HEK293 (cell line): Measurements from ENCODE around the gene SMAGP.

Experiments used
- EGR2 ChIP-seq: fragments of 450-650 bp; formaldehyde crosslinking; IDR thresholded peaks from 2 replicates; pipeline ENCODE4 v1.5.1; 2016; ENCODE audit warnings: low read depth, missing biosample characterization, missing genetic modification characterization
- GLIS2 ChIP-seq: fragments of 450-650 bp; formaldehyde crosslinking; IDR thresholded peaks from 2 replicates; pipeline ENCODE4 v1.5.1; 2016; ENCODE audit warnings: missing biosample characterization, missing genetic modification characterization
- KLF1 ChIP-seq: fragments of 450-650 bp; formaldehyde crosslinking; IDR thresholded peaks from 2 replicates; pipeline ENCODE4 v1.5.1; 2016; ENCODE audit warnings: missing biosample characterization, missing genetic modification characterization
- KLF7 ChIP-seq: fragments of 450-650 bp; formaldehyde crosslinking; IDR thresholded peaks from 2 replicates; pipeline ENCODE4 v1.5.1; 2016; ENCODE audit warnings: missing biosample characterization, missing genetic modification characterization, borderline replicate concordance
- KLF9 ChIP-seq: fragments of 450-650 bp; formaldehyde crosslinking; IDR thresholded peaks from 2 replicates; pipeline ENCODE4 v1.5.1; 2016; ENCODE audit warnings: missing biosample characterization, missing genetic modification characterization, low read depth
- OSR2 ChIP-seq: fragments of 450-650 bp; formaldehyde crosslinking; IDR thresholded peaks from 2 replicates; pipeline ENCODE4 v1.5.1; 2016; ENCODE audit warnings: missing biosample characterization, missing genetic modification characterization
- PRDM1 ChIP-seq: fragments of 450-650 bp; formaldehyde crosslinking; IDR thresholded peaks from 2 replicates; pipeline ENCODE4; 2016; ENCODE audit warnings: missing biosample characterization, missing genetic modification characterization
- TCF7L2 ChIP-seq: IDR thresholded peaks from 2 replicates; pipeline ENCODE4 v1.6.1; 2011; ENCODE audit warnings: low read depth, mild to moderate bottlenecking, inconsistent platforms, low read length, moderate library complexity, borderline replicate concordance
- ZBTB8A ChIP-seq: fragments of 450-650 bp; formaldehyde crosslinking; IDR thresholded peaks from 2 replicates; pipeline ENCODE4 v1.5.1; 2016; ENCODE audit warnings: missing biosample characterization, missing genetic modification characterization
- ZFHX2 ChIP-seq: fragments of 450-650 bp; formaldehyde crosslinking; conservative IDR thresholded peaks from 2 replicates; pipeline ENCODE4 v1.5.1; 2016; ENCODE audit warnings: missing biosample characterization, missing genetic modification characterization
- ZFP3 ChIP-seq: fragments of 450-650 bp; formaldehyde crosslinking; IDR thresholded peaks from 2 replicates; pipeline ENCODE4 v1.5.1; 2016; ENCODE audit warnings: low read depth, missing biosample characterization, missing genetic modification characterization
- ZNF10 ChIP-seq: fragments of 450-650 bp; formaldehyde crosslinking; IDR thresholded peaks from 2 replicates; pipeline ENCODE4 v1.5.1; 2017; ENCODE audit warnings: missing biosample characterization, missing genetic modification characterization
- ZNF146 ChIP-seq: fragments of 450-650 bp; formaldehyde crosslinking; IDR thresholded peaks from 2 replicates; pipeline ENCODE4 v1.5.1; 2016; ENCODE audit warnings: missing biosample characterization, missing genetic modification characterization
- ZNF18 ChIP-seq: fragments of 450-650 bp; formaldehyde crosslinking; IDR thresholded peaks from 2 replicates; pipeline ENCODE4 v1.5.1; 2016; ENCODE audit warnings: missing biosample characterization, missing genetic modification characterization
- ZNF341 ChIP-seq: fragments of 450-650 bp; formaldehyde crosslinking; IDR thresholded peaks from 2 replicates; pipeline ENCODE4; 2016; ENCODE audit warnings: low read depth, missing biosample characterization, missing genetic modification characterization
- ZNF394 ChIP-seq: fragments of 450-650 bp; formaldehyde crosslinking; IDR thresholded peaks from 2 replicates; pipeline ENCODE4 v1.5.1; 2016; ENCODE audit warnings: missing biosample characterization, missing genetic modification characterization, mild to moderate bottlenecking, moderate library complexity, borderline replicate concordance
- ZNF404 ChIP-seq: fragments of 450-650 bp; formaldehyde crosslinking; IDR thresholded peaks from 2 replicates; pipeline ENCODE4 v1.5.1; 2017; ENCODE audit warnings: missing biosample characterization, missing genetic modification characterization
- ZNF510 ChIP-seq: fragments of 450-650 bp; formaldehyde crosslinking; IDR thresholded peaks from 2 replicates; pipeline ENCODE4 v1.5.1; 2018; ENCODE audit warnings: mild to moderate bottlenecking, missing genetic modification characterization, missing biosample characterization; ENCODE audit not compliant: insufficient replicate concordance
- ZNF600 ChIP-seq: fragments of 450-650 bp; formaldehyde crosslinking; IDR thresholded peaks from 2 replicates; pipeline ENCODE4 v1.5.1; 2016; ENCODE audit warnings: missing biosample characterization, missing genetic modification characterization
- ZNF777 ChIP-seq: fragments of 450-650 bp; formaldehyde crosslinking; IDR thresholded peaks from 2 replicates; pipeline ENCODE4 v1.5.1; 2017; ENCODE audit warnings: missing biosample characterization, missing genetic modification characterization, borderline replicate concordance
- ZSCAN30 ChIP-seq: fragments of 450-650 bp; IDR thresholded peaks from 2 replicates; pipeline ENCODE4 v1.5.1; 2018; ENCODE audit warnings: missing biosample characterization, mild to moderate bottlenecking, missing genetic modification characterization, moderate library complexity
- ZSCAN5A ChIP-seq: fragments of 450-650 bp; formaldehyde crosslinking; IDR thresholded peaks from 2 replicates; pipeline ENCODE4 v1.5.1; 2016; ENCODE audit warnings: missing biosample characterization, missing genetic modification characterization
- TF ChIP-seq, protein P1 (sequence below): fragments of 450-650 bp; formaldehyde crosslinking; IDR thresholded peaks from 2 replicates; pipeline ENCODE4 v1.5.1; 2016; ENCODE audit warnings: missing biosample characterization, missing genetic modification characterization
- TF ChIP-seq, protein P2 (sequence below): fragments of 450-650 bp; formaldehyde crosslinking; IDR thresholded peaks from 2 replicates; pipeline ENCODE4 v1.5.1; 2016; ENCODE audit warnings: missing biosample characterization, missing genetic modification characterization
- TF ChIP-seq, protein P3 (sequence below): fragments of 450-650 bp; formaldehyde crosslinking; IDR thresholded peaks from 2 replicates; pipeline ENCODE4 v1.5.1; 2017; ENCODE audit warnings: missing biosample characterization, missing genetic modification characterization
- TF ChIP-seq, protein P4 (sequence below): fragments of 450-650 bp; formaldehyde crosslinking; IDR thresholded peaks from 2 replicates; pipeline ENCODE4 v1.5.1; 2016; ENCODE audit warnings: missing biosample characterization, missing genetic modification characterization
- TF ChIP-seq, protein P5 (sequence below): fragments of 450-650 bp; formaldehyde crosslinking; IDR thresholded peaks from 2 replicates; pipeline ENCODE4 v1.5.1; 2017; ENCODE audit warnings: missing biosample characterization, missing genetic modification characterization

The SMAGP gene

DNA sequence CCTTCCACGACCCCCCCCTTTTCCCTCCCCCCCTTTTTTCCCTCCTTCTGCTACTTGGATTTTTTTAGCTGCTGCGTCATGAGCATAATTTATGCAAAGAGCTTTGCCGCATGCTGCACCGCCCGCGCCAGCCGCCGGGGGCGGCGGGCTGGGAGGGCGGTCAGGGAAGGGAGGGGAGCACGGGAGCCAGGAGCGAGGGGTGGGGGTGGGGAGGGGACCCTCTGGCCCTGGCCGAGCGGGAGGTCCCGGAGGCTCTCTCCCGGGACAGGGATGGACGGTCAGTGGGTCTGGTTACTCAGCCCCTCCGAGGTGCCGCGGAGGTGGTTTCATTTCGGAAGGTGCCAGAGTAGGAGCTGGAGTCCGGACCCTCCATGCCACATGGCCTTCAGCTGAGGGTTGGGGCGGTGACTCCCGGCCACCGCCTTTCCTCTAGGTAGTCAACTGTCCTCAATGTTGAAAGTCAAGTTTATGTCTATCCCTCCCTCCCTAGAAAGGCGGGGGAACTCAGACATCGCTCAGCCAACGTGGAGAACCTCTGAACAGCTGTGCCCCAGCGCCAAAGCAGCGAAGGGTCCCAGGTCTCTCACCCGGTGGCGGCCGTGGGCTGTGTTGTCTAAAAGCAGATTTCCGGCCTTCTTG lies 52.1 kb downstream of the SMAGP start, which contains the start of gene POU6F1 (continued):
- TF ChIP-seq ZNF404 (no peak), PRDM1 (tag by site-specific recombination) (no peak), ZNF510 (tag by site-specific recombination) (no peak), TCF7L2 (no peak), ZNF146 (0 out of 2 replicates have a peak, but pooled peaks have one; percentile 3), KLF7 (tag by site-specific recombination) (peak; percentile 80; the same call in 1 of the 2 replicates), ZFP3 (tag by site-specific recombination) (0 out of 2 replicates have a peak, but pooled peaks have one; percentile 22), ZSCAN30 (tag by site-specific recombination) (0 out of 2 replicates have a peak, but pooled peaks have one; percentile 19), OSR2 (0 out of 2 replicates have a peak, but pooled peaks have one; percentile 32), ZNF394 (tag by site-specific recombination) (no peak), ZSCAN5A (tag by site-specific recombination) (0 out of 2 replicates have a peak, but pooled peaks have one; percentile 26), ZBTB8A (tag by site-specific recombination) (peak; percentile 11; the same call in 1 of the 2 replicates), ZFHX2 (tag by site-specific recombination) (peak; percentile 58), KLF9 (tag by site-specific recombination) (peak; percentile 42; the same call in 1 of the 2 replicates), ZNF18 (0 out of 2 replicates have a peak, but pooled peaks have one; percentile 13), EGR2 (tag by site-specific recombination) (peak; percentile 66), ZNF600 (tag by site-specific recombination) (peak; percentile 97), KLF1 (tag by site-specific recombination) (peak; percentile 84), ZNF10 (tag by site-specific recombination) (0 out of 2 replicates have a peak, but pooled peaks have one; percentile 39), GLIS2 (tag by site-specific recombination) (peak; percentile 75), ZNF341 (tag by site-specific recombination) (peak; percentile 63), ZNF777 (no peak)
- TF ChIP-seq, protein P1, sequence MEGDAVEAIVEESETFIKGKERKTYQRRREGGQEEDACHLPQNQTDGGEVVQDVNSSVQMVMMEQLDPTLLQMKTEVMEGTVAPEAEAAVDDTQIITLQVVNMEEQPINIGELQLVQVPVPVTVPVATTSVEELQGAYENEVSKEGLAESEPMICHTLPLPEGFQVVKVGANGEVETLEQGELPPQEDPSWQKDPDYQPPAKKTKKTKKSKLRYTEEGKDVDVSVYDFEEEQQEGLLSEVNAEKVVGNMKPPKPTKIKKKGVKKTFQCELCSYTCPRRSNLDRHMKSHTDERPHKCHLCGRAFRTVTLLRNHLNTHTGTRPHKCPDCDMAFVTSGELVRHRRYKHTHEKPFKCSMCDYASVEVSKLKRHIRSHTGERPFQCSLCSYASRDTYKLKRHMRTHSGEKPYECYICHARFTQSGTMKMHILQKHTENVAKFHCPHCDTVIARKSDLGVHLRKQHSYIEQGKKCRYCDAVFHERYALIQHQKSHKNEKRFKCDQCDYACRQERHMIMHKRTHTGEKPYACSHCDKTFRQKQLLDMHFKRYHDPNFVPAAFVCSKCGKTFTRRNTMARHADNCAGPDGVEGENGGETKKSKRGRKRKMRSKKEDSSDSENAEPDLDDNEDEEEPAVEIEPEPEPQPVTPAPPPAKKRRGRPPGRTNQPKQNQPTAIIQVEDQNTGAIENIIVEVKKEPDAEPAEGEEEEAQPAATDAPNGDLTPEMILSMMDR (tag by site-specific recombination), result peak; percentile 31; the same call in 1 of the 2 replicates
- TF ChIP-seq, protein P2, sequence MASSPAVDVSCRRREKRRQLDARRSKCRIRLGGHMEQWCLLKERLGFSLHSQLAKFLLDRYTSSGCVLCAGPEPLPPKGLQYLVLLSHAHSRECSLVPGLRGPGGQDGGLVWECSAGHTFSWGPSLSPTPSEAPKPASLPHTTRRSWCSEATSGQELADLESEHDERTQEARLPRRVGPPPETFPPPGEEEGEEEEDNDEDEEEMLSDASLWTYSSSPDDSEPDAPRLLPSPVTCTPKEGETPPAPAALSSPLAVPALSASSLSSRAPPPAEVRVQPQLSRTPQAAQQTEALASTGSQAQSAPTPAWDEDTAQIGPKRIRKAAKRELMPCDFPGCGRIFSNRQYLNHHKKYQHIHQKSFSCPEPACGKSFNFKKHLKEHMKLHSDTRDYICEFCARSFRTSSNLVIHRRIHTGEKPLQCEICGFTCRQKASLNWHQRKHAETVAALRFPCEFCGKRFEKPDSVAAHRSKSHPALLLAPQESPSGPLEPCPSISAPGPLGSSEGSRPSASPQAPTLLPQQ, result peak; percentile 65
- TF ChIP-seq, protein P3, sequence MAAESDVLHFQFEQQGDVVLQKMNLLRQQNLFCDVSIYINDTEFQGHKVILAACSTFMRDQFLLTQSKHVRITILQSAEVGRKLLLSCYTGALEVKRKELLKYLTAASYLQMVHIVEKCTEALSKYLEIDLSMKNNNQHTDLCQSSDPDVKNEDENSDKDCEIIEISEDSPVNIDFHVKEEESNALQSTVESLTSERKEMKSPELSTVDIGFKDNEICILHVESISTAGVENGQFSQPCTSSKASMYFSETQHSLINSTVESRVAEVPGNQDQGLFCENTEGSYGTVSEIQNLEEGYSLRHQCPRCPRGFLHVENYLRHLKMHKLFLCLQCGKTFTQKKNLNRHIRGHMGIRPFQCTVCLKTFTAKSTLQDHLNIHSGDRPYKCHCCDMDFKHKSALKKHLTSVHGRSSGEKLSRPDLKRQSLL, result 0 out of 2 replicates have a peak, but pooled peaks have one; percentile 38
- TF ChIP-seq, protein P4, sequence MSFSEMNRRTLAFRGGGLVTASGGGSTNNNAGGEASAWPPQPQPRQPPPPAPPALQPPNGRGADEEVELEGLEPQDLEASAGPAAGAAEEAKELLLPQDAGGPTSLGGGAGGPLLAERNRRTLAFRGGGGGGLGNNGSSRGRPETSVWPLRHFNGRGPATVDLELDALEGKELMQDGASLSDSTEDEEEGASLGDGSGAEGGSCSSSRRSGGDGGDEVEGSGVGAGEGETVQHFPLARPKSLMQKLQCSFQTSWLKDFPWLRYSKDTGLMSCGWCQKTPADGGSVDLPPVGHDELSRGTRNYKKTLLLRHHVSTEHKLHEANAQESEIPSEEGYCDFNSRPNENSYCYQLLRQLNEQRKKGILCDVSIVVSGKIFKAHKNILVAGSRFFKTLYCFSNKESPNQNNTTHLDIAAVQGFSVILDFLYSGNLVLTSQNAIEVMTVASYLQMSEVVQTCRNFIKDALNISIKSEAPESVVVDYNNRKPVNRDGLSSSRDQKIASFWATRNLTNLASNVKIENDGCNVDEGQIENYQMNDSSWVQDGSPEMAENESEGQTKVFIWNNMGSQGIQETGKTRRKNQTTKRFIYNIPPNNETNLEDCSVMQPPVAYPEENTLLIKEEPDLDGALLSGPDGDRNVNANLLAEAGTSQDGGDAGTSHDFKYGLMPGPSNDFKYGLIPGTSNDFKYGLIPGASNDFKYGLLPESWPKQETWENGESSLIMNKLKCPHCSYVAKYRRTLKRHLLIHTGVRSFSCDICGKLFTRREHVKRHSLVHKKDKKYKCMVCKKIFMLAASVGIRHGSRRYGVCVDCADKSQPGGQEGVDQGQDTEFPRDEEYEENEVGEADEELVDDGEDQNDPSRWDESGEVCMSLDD (tag by site-specific recombination), result peak; percentile 67; the same call in 1 of the 2 replicates
- TF ChIP-seq, protein P5, sequence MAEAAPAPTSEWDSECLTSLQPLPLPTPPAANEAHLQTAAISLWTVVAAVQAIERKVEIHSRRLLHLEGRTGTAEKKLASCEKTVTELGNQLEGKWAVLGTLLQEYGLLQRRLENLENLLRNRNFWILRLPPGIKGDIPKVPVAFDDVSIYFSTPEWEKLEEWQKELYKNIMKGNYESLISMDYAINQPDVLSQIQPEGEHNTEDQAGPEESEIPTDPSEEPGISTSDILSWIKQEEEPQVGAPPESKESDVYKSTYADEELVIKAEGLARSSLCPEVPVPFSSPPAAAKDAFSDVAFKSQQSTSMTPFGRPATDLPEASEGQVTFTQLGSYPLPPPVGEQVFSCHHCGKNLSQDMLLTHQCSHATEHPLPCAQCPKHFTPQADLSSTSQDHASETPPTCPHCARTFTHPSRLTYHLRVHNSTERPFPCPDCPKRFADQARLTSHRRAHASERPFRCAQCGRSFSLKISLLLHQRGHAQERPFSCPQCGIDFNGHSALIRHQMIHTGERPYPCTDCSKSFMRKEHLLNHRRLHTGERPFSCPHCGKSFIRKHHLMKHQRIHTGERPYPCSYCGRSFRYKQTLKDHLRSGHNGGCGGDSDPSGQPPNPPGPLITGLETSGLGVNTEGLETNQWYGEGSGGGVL (tag by site-specific recombination), result peak; percentile 95
